GM23338 (cell line): Measurements from ENCODE around the gene APEX1. TPM values are rescaled to one million over a fixed set of nuclear protein-coding genes. Genes with fewer than 3 reads are reported as not detected.
A peak's percentile ranks its signal among the peaks of the same experiment; 100 is the strongest.
"Not testable (repeated sequence)": the region's sequence is repeated elsewhere in the genome, so short reads cannot be mapped to it uniquely, and the experiment has no call there.

Source experiments
- ATAC-seq: fragments of 200-7000 bp; cut with Tn5 transposase; 3 replicates; pipeline ENCODE4 v1.9.1; 2020
- DNase-seq: peaks from one replicate; pipeline ENCODE4 v3.0.0-alpha.2; 2015; ENCODE audit warnings: low spot score
- H2AFZ ChIP-seq: fragments of 200-600 bp; sonication (generic); 2 replicates; pipeline ENCODE4 v1.8.0; 2016; ENCODE audit warnings: antibody characterized with exemption, mild to moderate bottlenecking, moderate library complexity
- H3F3A ChIP-seq: fragments of 200-600 bp; sonication (generic); replicated peaks from 2 replicates; pipeline ENCODE4 v1.8.0; 2017; ENCODE audit warnings: antibody characterized with exemption, mixed run types, low read depth
- H3K27ac ChIP-seq: fragments of 200-600 bp; sonication (generic); 2 replicates; pipeline ENCODE4 v1.6.1; 2016; ENCODE audit warnings: low read depth
- H3K27me3 ChIP-seq: fragments of 200-600 bp; sonication (generic); 2 replicates; pipeline ENCODE4 v1.8.0; 2016; ENCODE audit warnings: mild to moderate bottlenecking, mixed run types, moderate library complexity; ENCODE audit not compliant: insufficient read depth
- H3K36me3 ChIP-seq: fragments of 200-600 bp; sonication (generic); 2 replicates; pipeline ENCODE4 v1.8.0; 2016; ENCODE audit warnings: mild to moderate bottlenecking; ENCODE audit not compliant: insufficient read depth
- H3K4me1 ChIP-seq: fragments of 200-600 bp; sonication (generic); 2 replicates; pipeline ENCODE4 v1.8.0; 2016; ENCODE audit warnings: mild to moderate bottlenecking, moderate library complexity; ENCODE audit not compliant: insufficient read depth
- H3K4me2 ChIP-seq: fragments of 200-600 bp; sonication (generic); 2 replicates; pipeline ENCODE4 v1.7.1; 2017; ENCODE audit warnings: mixed run types
- H3K4me3 ChIP-seq: fragments of 200-600 bp; sonication (generic); 2 replicates; pipeline ENCODE4 v1.6.1; 2016; ENCODE audit warnings: mixed run types
- H3K79me2 ChIP-seq: fragments of 200-600 bp; sonication (generic); replicated peaks from 2 replicates; pipeline ENCODE4 v1.8.0; 2017; ENCODE audit warnings: mild to moderate bottlenecking; ENCODE audit not compliant: insufficient read depth
- H3K9me2 ChIP-seq: fragments of 200-600 bp; sonication (generic); 2 replicates; pipeline ENCODE4 v1.8.0; 2017; ENCODE audit not compliant: insufficient read depth
- H4K20me1 ChIP-seq: fragments of 200-600 bp; sonication (generic); replicated peaks from 2 replicates; pipeline ENCODE4 v1.8.0; 2017; ENCODE audit warnings: mild to moderate bottlenecking; ENCODE audit not compliant: insufficient read depth
- H3K27ac Mint-ChIP-seq: 2 replicates; pipeline ENCODE4 v1.8.0; 2020; ENCODE audit warnings: inconsistent platforms, mild to moderate bottlenecking, moderate library complexity, mixed read lengths
- H3K27me3 Mint-ChIP-seq: 3 replicates; pipeline ENCODE4 v1.8.0; 2022; ENCODE audit warnings: low read depth, mild to moderate bottlenecking, moderate library complexity, mixed read lengths, inconsistent platforms; ENCODE audit not compliant: insufficient read depth, poor library complexity
- H3K36me3 Mint-ChIP-seq: 3 replicates; pipeline ENCODE4 v1.8.0; 2021; ENCODE audit warnings: low read depth, mild to moderate bottlenecking, inconsistent platforms, moderate library complexity, mixed read lengths
- H3K4me1 Mint-ChIP-seq: 3 replicates; pipeline ENCODE4 v1.8.0; 2020; ENCODE audit warnings: mild to moderate bottlenecking, inconsistent platforms, mixed read lengths
- H3K4me3 Mint-ChIP-seq: 3 replicates; pipeline ENCODE4 v1.8.0; 2021; ENCODE audit warnings: moderate library complexity, mild to moderate bottlenecking, inconsistent platforms, mixed read lengths
- H3K9me3 Mint-ChIP-seq: 3 replicates; pipeline ENCODE4 v1.8.0; 2020; ENCODE audit warnings: moderate library complexity, mild to moderate bottlenecking, inconsistent platforms, mixed read lengths
- EZH2 ChIP-seq: fragments of 200-600 bp; sonication (generic); IDR thresholded peaks from one replicate; pipeline ENCODE4 v1.8.0; 2017; ENCODE audit warnings: antibody characterized with exemption, mild to moderate bottlenecking, low read depth; ENCODE audit not compliant: unreplicated experiment
- EZH2phosphoT487 ChIP-seq: fragments of 200-600 bp; sonication (generic); IDR thresholded peaks from one replicate; pipeline ENCODE4 v1.8.1; 2018; ENCODE audit warnings: antibody characterized with exemption; ENCODE audit not compliant: unreplicated experiment
- POLR2AphosphoS5 ChIP-seq: IDR thresholded peaks from 2 replicates; pipeline ENCODE4 v1.6.1; 2016; ENCODE audit warnings: antibody characterized with exemption, low read depth
- STAT1 ChIP-seq: IDR thresholded peaks from one replicate; pipeline ENCODE4 v1.6.1; 2016; ENCODE audit warnings: antibody characterized with exemption; ENCODE audit not compliant: unreplicated experiment
- ZNF114 ChIP-seq: fragments of 250-450 bp; sonication (Bioruptor Pico); IDR thresholded peaks from 2 replicates; pipeline ENCODE4 v1.5.0; 2020; ENCODE audit warnings: mild to moderate bottlenecking, moderate library complexity
- ZNF331 ChIP-seq: fragments of 250-450 bp; sonication (Bioruptor Pico); IDR thresholded peaks from 2 replicates; pipeline ENCODE4 v1.5.0; 2020; ENCODE audit warnings: low read depth, mild to moderate bottlenecking, moderate library complexity
- polyA plus RNA-seq: library from polyadenylated mRNA; unstranded; fragments of >200 nt; fragmentation: Nextera tagmentation; extraction: Ambion mirVana; gene quantifications from 2 replicates; pipeline ENCODE4 v1.2.1, GENCODE V29; 2016
- total RNA-seq: library from RNA; depleted of rRNA; stranded (reverse); fragments of >200 nt; shearing (Covaris generic); gene quantifications from 2 replicates; pipeline ENCODE4 v1.2.3, GENCODE V29; 2014
- TF ChIP-seq, protein P1 (sequence below): fragments of 250-450 bp; sonication (Bioruptor Pico); IDR thresholded peaks from 2 replicates; pipeline ENCODE4 v1.5.0; 2020; ENCODE audit warnings: mild to moderate bottlenecking, moderate library complexity
- TF ChIP-seq, protein P2 (sequence below): IDR thresholded peaks from 2 replicates; pipeline ENCODE4 v1.6.1; 2016; ENCODE audit warnings: antibody characterized with exemption

Gene APEX1
- total and polyA plus RNA-seq, 2 experiments from 2014 or later, result 247 to 279 TPM

DNA sequence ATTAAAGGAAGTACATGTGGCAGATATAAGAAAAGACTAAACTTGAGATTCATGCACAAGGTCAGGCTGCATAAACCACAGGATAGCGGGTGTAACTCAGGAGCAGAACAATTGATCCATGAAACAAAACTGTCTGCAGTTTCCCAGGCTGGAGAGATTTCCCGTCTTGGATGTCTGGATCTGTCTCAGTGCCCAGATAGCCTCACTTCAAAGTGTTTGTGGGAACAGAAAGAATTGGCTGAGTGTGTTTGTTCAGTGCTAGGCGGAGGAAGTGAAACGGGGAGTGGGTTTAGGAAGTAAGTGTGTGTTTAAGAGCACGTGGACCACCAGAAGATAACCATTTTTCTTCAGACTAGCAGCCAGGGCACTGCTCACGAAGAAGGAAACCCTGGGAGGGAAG, 48.9 kb downstream of the APEX1 start:
- Mint-ChIP-seq H3K9me3 (peaks cover 15% of the 10 kb centered on the region), H3K4me3 (no peak overlapping the region), H3K36me3 (peaks cover 10% of the 10 kb centered on the region), H3K4me1 (peaks cover 12% of the 10 kb centered on the region), H3K27ac (no peak overlapping the region), H3K27me3 (no peaks in the 10 kb centered on the region)
- no peak for DNase-seq
- H3K4me2 ChIP-seq, result no peak overlapping the region
- H3K9me2 ChIP-seq, result no peaks in the 10 kb centered on the region; the same call in 1 of the 2 replicates
- no peaks in the 10 kb centered on the region for H3K36me3 ChIP-seq
- TF ChIP-seq POLR2AphosphoS5 (no peak), STAT1 (no peak), ZNF331 (CRISPR knock-in tag) (no peak), EZH2phosphoT487 (no peak), ZNF114 (CRISPR knock-in tag) (no peak), EZH2 (no peak)
- TF ChIP-seq, protein P1, sequence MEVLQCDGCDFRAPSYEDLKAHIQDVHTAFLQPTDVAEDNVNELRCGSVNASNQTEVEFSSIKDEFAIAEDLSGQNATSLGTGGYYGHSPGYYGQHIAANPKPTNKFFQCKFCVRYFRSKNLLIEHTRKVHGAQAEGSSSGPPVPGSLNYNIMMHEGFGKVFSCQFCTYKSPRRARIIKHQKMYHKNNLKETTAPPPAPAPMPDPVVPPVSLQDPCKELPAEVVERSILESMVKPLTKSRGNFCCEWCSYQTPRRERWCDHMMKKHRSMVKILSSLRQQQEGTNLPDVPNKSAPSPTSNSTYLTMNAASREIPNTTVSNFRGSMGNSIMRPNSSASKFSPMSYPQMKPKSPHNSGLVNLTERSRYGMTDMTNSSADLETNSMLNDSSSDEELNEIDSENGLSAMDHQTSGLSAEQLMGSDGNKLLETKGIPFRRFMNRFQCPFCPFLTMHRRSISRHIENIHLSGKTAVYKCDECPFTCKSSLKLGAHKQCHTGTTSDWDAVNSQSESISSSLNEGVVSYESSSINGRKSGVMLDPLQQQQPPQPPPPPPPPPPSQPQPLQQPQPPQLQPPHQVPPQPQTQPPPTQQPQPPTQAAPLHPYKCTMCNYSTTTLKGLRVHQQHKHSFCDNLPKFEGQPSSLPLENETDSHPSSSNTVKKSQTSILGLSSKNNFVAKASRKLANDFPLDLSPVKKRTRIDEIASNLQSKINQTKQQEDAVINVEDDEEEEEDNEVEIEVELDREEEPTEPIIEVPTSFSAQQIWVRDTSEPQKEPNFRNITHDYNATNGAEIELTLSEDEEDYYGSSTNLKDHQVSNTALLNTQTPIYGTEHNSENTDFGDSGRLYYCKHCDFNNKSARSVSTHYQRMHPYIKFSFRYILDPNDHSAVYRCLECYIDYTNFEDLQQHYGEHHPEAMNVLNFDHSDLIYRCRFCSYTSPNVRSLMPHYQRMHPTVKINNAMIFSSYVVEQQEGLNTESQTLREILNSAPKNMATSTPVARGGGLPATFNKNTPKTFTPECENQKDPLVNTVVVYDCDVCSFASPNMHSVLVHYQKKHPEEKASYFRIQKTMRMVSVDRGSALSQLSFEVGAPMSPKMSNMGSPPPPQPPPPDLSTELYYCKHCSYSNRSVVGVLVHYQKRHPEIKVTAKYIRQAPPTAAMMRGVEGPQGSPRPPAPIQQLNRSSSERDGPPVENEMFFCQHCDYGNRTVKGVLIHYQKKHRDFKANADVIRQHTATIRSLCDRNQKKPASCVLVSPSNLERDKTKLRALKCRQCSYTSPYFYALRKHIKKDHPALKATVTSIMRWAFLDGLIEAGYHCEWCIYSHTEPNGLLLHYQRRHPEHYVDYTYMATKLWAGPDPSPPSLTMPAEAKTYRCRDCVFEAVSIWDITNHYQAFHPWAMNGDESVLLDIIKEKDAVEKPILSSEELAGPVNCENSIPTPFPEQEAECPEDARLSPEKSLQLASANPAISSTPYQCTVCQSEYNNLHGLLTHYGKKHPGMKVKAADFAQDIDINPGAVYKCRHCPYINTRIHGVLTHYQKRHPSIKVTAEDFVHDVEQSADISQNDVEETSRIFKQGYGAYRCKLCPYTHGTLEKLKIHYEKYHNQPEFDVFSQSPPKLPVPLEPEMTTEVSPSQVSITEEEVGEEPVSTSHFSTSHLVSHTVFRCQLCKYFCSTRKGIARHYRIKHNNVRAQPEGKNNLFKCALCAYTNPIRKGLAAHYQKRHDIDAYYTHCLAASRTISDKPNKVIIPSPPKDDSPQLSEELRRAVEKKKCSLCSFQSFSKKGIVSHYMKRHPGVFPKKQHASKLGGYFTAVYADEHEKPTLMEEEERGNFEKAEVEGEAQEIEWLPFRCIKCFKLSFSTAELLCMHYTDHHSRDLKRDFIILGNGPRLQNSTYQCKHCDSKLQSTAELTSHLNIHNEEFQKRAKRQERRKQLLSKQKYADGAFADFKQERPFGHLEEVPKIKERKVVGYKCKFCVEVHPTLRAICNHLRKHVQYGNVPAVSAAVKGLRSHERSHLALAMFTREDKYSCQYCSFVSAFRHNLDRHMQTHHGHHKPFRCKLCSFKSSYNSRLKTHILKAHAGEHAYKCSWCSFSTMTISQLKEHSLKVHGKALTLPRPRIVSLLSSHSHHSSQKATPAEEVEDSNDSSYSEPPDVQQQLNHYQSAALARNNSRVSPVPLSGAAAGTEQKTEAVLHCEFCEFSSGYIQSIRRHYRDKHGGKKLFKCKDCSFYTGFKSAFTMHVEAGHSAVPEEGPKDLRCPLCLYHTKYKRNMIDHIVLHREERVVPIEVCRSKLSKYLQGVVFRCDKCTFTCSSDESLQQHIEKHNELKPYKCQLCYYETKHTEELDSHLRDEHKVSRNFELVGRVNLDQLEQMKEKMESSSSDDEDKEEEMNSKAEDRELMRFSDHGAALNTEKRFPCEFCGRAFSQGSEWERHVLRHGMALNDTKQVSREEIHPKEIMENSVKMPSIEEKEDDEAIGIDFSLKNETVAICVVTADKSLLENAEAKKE (CRISPR knock-in tag), result no peak
- TF ChIP-seq, protein P2, sequence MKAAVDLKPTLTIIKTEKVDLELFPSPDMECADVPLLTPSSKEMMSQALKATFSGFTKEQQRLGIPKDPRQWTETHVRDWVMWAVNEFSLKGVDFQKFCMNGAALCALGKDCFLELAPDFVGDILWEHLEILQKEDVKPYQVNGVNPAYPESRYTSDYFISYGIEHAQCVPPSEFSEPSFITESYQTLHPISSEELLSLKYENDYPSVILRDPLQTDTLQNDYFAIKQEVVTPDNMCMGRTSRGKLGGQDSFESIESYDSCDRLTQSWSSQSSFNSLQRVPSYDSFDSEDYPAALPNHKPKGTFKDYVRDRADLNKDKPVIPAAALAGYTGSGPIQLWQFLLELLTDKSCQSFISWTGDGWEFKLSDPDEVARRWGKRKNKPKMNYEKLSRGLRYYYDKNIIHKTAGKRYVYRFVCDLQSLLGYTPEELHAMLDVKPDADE, result no peak
- peaks cover 11% of the 10 kb centered on the region for H3K4me1 ChIP-seq
- H3K27me3 ChIP-seq, result no peaks in the 10 kb centered on the region
- H2AFZ ChIP-seq, result peak overlapping the region; percentile 94
- ATAC-seq, result no peak
- H3K79me2 ChIP-seq, result no peaks in the 10 kb centered on the region
- no peak overlapping the region for H3K4me3 ChIP-seq
- H3K27ac ChIP-seq, result no peak overlapping the region
- no peaks in the 10 kb centered on the region for H4K20me1 ChIP-seq
- H3F3A ChIP-seq, result no peaks in the 10 kb centered on the region

DNA sequence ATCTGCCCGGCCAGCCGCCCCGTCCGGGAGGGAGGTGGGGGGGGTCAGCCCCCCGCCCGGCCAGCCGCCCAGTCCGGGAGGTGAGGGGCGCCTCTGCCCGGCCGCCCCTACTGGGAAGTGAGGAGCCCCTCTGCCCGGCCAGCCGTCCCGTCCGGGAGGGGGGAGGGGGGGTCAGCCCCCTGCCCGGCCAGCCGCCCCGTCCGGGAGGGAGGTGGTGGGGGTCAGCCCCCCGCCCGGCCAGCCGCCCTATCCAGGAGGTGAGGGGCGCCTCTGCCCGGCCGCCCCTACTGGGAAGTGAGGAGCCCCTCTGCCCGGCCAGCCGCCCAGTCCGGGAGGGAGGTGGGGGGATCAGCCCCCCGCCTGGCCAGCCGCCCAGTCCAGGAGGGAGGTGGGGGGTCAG, 51.2 kb downstream of the APEX1 start:
- H3K27ac ChIP-seq, H3K36me3 ChIP-seq, H3K4me2 ChIP-seq, H2AFZ ChIP-seq, DNase-seq, H3K27me3 ChIP-seq, H3K27ac Mint-ChIP-seq, H3K4me3 ChIP-seq, H3K27me3 Mint-ChIP-seq, H3K4me1 ChIP-seq, H3K4me3 Mint-ChIP-seq, H3K79me2 ChIP-seq, H3F3A ChIP-seq, ATAC-seq, H3K9me2 ChIP-seq, H3K4me1 Mint-ChIP-seq, H4K20me1 ChIP-seq: not testable (repeated sequence)
- Mint-ChIP-seq H3K9me3 (peaks cover 12% of the 10 kb centered on the region), H3K36me3 (peaks cover 10% of the 10 kb centered on the region)

DNA sequence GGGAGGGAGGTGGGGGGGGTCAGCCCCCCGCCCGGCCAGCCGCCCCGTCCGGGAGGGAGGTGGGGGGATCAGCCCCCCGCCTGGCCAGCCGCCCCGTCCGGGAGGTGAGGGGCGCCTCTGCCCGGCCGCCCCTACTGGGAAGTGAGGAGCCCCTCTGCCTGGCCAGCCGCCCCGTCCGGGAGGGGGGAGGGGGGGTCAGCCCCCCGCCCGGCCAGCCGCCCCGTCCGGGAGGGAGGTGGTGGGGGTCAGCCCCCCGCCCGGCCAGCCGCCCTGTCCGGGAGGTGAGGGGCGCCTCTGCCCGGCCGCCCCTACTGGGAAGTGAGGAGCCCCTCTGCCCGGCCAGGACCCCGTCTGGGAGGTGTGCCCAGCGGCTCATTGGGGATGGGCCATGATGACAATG, 51.7 kb downstream of the APEX1 start:
- peaks cover 12% of the 10 kb centered on the region for H3K9me3 Mint-ChIP-seq
- not testable (repeated sequence) for H3K4me3 Mint-ChIP-seq, H3K27me3 Mint-ChIP-seq, H3K4me2 ChIP-seq, H3K4me3 ChIP-seq, H3K27ac ChIP-seq, H3K36me3 ChIP-seq, ATAC-seq, DNase-seq, H3F3A ChIP-seq, H2AFZ ChIP-seq, H3K27me3 ChIP-seq, H4K20me1 ChIP-seq, H3K9me2 ChIP-seq, H3K27ac Mint-ChIP-seq, H3K4me1 Mint-ChIP-seq, H3K79me2 ChIP-seq, H3K4me1 ChIP-seq
- peaks cover 10% of the 10 kb centered on the region for H3K36me3 Mint-ChIP-seq
